ENCODE measurements around the gene CACNA1D.

CACNA1D gene

DNA sequence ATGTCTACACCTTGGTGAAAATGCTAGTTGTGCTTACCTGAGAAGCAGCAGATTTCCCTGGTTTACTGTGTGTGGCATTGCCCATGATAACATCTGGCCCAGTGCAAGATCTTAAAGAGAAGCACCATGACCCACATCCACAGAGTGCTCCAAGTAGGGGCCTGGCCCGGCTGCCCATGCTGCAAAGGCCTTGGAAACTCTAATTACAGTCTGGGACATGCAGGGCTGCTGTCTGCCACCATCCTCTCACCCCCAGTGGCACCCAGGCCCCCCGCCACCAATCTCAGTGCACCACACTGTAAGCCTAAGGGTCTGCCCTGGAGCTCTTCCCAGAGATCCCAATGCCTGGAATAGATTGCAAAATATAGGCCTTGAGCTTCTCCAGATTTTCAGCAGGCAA lies 219.2 kb downstream of the CACNA1D start:
- TF ChIP-seq, protein P1, sequence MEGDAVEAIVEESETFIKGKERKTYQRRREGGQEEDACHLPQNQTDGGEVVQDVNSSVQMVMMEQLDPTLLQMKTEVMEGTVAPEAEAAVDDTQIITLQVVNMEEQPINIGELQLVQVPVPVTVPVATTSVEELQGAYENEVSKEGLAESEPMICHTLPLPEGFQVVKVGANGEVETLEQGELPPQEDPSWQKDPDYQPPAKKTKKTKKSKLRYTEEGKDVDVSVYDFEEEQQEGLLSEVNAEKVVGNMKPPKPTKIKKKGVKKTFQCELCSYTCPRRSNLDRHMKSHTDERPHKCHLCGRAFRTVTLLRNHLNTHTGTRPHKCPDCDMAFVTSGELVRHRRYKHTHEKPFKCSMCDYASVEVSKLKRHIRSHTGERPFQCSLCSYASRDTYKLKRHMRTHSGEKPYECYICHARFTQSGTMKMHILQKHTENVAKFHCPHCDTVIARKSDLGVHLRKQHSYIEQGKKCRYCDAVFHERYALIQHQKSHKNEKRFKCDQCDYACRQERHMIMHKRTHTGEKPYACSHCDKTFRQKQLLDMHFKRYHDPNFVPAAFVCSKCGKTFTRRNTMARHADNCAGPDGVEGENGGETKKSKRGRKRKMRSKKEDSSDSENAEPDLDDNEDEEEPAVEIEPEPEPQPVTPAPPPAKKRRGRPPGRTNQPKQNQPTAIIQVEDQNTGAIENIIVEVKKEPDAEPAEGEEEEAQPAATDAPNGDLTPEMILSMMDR (conservative IDR thresholded peaks at IDR 0.05): no peak
- no peak for TF ChIP-seq ZFX (IDR thresholded peaks at IDR 0.05)
- no peak overlapping the region for H3K27ac ChIP-seq

DNA sequence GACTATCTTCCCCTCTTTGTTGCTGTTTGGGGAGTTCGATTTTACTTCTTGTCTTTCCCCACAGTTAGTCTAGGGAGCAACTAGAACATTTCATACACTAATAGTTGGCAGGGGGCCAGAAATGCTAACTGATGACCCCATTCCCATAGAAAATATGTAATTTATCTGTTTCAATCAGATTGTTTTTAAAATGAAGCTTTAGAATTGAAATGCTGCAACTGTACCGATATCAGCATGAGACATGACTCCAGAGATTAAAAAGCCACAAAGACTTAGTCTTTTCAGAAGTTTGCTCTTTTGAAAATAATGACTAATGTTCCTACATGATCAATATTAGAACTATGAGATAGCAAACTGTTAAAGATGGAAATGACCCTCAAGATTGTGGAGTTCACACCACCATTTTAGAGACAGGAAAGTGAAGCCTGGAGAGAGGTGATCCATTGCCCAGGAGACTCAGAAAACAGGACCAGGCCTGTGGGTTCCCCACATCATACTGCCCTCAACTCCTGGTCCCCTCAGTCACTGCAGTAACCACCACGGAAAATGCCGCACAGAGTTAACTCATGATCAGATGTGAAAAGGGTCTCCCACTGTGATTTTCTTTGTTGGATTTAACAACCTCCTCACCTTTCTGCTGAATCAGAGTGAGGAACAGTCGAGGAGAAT lies 221.5 kb downstream of the CACNA1D start:
- TF ChIP-seq, protein P1 (conservative IDR thresholded peaks at IDR 0.05): no peak
- no peak for TF ChIP-seq ZFX (IDR thresholded peaks at IDR 0.05)

DNA sequence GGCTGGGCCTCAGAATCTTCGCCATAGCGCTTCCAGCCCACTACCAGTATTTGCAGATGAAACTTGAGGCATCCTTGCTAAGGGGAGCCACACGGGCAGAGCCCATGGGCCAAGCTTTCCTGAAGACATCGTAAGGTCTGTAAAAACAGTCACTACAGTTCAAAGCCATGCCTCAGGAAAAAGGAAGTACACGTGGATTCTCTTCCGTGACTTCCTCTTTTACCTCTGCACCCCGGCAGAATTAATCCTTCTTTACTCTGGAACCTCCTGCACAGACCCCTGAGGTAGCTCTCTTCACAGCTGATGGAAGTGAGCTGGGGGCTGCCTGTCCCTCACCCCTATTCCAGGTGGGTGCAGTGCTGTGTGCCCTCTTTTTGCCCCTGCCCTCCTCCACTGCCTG lies 222.6 kb downstream of the CACNA1D start:
- TF ChIP-seq, protein P1 (conservative IDR thresholded peaks at IDR 0.05): no peak
- no peak for TF ChIP-seq ZFX (IDR thresholded peaks at IDR 0.05)
- H3K27ac ChIP-seq: no peak overlapping the region

More for the DNA sequence above, 221.5 kb downstream of the CACNA1D start:
- no peak overlapping the region for H3K27ac ChIP-seq

DNA sequence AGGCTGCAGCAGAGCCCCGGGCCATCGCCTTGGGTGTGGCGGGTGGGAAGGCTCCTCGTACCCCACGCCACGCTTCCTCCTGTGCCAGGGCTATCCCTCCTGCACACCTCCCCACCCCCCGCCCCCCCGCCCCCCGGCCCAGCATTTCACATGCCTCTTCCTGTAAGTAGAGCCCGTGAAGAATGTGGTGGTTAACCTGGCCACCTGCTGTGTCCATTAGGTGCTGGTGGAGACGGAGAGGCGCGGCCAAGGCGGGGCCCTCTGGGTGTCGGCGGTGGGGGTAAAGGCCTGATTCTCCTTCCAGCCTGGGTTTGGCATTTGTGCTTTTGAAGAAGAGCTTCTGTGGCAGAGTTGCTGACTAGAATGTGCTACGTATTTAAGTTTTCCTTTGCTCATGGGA lies 224.1 kb downstream of the CACNA1D start:
- TF ChIP-seq, protein P1 (conservative IDR thresholded peaks at IDR 0.05): no peak
- TF ChIP-seq ZFX (IDR thresholded peaks at IDR 0.05): no peak
- H3K27ac ChIP-seq: no peak overlapping the region

DNA sequence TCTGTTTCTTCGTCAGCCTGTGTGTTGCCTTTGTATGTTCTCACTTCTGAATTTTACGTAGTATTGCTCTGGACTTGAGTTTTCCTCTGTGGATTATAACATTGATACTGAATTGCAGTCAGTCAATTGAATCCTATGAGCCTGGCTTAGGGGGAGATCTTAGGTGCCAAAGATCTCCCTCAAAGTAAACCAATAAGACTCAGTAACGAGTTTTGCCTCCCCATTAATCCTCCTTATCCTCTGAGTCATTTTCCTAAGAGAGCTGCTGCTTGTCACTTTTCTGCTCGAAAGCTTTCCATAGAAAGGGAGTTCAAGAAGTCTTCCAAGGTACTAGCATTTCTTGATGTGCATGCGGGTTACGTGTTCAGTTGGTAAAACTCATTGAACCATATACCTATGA lies 225.4 kb downstream of the CACNA1D start:
- TF ChIP-seq ZFX (IDR thresholded peaks at IDR 0.05): no peak
- TF ChIP-seq, protein P1 (conservative IDR thresholded peaks at IDR 0.05): no peak
- no peak overlapping the region for H3K27ac ChIP-seq

DNA sequence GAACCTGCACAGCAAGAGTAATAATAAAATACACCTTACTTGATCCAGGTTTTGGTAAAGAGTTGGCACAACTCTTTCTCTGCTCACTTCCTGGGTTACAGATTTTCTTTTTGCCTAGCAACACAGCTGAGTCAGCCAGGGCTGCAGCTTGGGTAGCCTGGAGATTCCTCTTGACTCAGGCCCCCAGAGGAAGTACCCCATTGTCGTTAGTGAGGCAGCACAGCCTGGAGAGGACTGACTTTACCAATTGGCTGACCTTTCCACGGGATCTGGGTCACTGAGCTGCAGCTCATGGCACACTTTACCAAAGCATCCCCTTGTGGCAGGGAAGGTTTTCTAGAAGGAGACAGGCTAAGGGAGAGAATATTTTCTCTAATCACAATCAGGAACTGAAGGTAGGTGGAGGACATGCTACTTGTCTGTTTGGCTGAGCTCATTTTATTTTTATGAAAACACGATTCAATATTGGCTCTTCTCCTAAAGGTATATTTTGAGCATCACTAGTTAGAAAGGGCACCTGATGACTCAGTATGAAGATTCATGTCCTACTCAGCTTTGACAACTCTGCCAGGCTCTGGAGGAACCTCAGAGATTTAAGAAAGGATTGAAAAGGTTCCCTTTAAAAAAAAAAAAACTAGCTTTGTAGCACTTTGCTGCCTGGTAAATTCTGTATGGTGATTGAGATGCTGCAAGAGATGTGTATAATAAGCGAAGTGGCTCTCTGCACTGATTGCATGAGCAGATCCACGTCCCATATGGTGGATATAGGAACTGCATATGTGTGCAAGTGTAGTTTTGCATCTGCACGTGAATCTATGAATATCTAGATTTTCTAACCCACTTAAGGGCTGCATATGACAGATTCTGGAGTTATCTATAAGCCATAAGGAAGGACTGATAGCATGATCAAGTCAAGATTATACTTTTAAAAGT lies 227.0 kb downstream of the CACNA1D start:
- no peak for TF ChIP-seq ZFX (IDR thresholded peaks at IDR 0.05)
- TF ChIP-seq, protein P1 (conservative IDR thresholded peaks at IDR 0.05): no peak
- H3K27ac ChIP-seq: no peak overlapping the region

DNA sequence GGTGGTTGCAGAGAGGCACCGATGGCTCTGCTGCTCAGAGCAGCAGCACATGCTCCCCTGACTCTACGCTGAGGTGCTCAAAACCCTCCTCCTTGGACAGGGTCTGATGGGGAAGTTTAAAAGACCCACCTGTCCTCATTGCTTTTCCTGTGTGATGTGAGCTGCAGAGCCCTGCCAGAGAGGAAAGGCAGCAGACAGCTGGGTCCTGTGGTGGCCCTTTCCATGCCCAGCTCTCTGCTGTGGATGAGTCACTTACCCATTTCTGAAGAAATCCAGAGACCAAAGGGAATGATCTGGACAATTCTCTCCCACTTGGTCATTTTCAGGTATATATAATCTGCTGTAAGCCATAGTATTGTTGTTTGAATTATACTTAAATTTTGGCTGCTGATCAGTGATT lies 230.2 kb downstream of the CACNA1D start:
- TF ChIP-seq, protein P1 (conservative IDR thresholded peaks at IDR 0.05): no peak
- no peak for TF ChIP-seq ZFX (IDR thresholded peaks at IDR 0.05)
- H3K27ac ChIP-seq: no peak overlapping the region

All from C4-2B (cell line).